ENCODE measurements around the gene ERC2.
"Not testable (repeated sequence)": the region's sequence is repeated elsewhere in the genome, so short reads cannot be mapped to it uniquely, and the experiment has no call there.

ERC2 gene

DNA sequence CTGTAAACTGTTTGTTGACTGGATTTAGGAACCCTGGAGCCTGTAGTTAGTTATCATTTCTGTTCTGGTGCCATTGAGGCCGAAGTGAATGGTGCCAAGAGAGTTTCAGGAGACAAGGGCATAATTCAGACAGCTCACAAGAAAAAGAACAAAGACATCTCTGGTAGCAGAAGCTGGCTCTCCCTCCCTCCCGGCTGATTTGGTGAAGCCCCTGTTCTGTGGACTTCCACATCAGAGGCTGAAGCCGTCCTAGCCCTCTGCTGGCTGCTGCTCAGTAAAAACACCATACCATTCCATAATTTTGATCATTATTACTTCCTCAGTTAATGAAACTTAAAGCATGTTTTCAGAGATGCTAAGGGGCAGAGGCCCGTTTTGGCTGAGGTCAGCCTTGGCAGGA lies 599.9 kb downstream of the ERC2 start:
- DNase-seq: no peak

DNA sequence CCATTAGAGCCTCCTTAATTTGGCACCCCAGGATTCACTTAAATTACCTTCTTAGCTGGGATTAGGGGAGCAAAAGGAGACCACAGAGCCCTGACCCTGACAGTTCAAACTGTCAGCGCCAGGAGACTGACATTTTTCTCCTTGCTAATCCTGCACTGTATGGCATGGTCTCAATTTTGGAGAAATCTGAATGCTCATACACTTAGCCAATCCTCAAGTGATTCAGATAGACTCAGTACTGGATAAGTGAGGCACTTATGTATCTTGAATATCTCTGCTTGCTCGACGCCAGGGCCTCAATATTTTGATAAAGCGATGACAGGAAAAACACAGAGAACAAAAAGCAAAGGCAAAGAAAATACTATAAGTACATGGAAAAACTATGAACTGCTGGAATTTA lies 605.2 kb downstream of the ERC2 start:
- no peak for DNase-seq

GRCh38 chr3:55860049-55860721 lies 608.1 kb downstream of the ERC2 start:
- no peak for DNase-seq

GRCh38 chr3:55859305-55859704 lies 609.0 kb downstream of the ERC2 start:
- DNase-seq: no peak

DNA sequence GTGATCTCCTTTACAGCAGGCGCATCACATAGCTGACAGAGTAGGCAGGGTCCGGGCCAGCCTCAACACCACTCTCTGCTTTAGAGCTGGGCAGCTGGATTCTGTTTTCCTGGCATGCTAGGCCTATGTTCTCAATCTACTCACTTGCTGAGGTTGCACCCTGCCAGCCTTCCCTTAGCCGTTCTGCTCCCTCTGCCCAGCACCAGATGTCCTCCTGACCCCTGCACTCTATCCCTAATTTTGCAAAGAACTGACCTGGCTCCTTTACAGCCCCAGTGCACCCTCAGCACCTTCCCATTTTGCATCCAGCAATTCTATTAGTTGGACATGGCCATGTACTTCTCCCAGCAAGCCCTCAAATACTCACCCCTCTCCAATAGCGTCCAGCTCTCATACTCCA lies 609.5 kb downstream of the ERC2 start:
- DNase-seq: no peak

- no peak for DNase-seq
Observed at GRCh38 chr3:55858302-55858701, 610.0 kb downstream of the ERC2 start.

DNA sequence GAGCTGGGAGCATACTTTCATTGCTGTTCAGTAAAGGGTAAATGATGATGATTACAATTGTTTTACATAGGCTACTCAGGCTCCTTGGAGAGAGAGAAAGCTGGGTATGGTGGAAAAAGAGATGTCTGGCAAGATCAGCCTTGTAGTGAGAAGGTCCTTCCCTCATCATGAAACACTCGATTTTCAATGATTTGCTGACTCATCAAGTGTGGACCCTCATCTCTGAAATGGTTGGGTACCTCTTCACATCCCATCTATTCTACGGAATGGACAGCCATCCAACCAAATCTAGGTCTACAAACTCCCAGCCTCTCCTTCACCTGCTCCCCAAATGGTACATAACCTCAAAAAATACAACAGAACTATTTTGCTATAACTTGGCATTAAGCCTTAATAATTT lies 610.6 kb downstream of the ERC2 start:
- no peak for DNase-seq

GRCh38 chr3:55855311-55855710 lies 613.0 kb downstream of the ERC2 start:
- DNase-seq: no peak

DNA sequence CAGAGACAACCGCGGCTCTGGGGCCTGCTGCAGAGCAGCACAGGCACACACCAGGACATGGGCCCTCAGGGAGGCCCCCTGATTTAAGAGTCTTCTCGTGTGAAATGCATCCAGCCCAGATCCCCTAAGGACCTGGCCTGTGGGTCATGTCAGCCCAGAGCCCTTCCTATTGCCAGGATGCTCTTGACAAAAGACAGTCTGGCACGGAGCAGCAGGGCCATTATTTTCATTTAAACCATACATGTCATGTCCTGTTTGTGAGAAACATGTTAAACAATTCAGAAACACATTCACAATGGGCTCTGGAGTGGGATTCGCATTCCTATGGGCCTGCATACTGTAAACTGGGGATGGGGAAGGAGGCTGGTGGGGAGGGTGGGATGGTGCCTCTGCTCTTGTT lies 613.8 kb downstream of the ERC2 start:
- DNase-seq: no peak

DNA sequence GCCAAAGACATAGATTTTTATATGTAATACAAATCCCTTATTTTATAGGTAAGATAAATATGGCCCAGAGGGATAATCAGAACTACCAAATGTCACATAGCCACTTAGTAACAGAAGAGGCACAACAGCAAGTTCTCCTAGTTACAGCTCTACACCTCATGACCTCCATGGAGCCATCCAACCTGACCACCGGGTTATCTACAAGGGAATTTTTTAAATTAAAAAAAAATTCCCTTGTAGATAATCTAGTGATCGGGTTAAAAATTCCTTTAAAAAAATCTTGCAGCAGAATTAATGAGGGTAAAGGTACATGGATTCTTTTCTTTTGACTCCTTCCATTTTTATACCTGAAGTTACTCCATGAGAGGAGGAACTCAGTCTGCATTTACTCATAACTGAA lies 615.9 kb downstream of the ERC2 start:
- DNase-seq: no peak

DNA sequence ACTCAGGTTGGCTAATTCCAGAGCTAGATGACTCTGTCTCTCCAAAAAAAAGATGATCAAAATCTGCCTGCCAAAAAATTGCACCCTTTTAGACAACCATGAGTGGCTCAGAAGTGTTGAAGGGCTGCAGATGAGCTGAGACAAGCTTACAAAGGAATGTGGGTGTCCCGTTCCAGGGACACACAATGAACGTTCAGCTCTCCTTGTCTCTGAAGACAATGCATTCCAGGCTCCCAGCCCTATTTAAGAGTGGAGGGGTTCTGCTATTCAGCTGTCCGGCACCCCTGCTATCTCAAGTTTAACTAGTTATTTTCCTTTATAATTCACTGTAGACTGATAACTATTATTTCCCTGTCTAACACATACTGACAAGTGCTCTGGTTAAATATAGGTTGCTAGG lies 626.1 kb downstream of the ERC2 start:
- DNase-seq: no peak

- not testable (repeated sequence) for DNase-seq
Observed at GRCh38 chr3:55831876-55832275, 636.4 kb downstream of the ERC2 start.

DNA sequence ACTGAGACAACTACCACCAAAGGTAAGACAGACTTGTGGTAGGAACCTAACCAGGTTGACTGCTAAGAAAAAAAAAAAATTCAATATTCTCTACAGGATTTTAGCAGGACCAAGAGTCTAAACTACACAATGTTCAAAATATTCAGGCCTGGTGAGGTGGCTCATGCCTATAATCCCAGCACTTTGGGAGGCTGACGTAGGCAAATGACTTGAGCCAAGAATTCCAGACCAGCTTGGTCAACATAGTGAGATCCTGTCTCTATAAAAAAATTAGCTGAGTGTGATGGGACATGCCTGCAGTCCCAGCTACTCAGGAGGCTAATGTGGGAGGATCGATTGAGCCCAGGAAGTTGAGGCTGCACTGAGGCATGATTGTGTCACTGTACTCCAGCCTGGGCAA lies 639.6 kb downstream of the ERC2 start:
- DNase-seq: no peak

DNA sequence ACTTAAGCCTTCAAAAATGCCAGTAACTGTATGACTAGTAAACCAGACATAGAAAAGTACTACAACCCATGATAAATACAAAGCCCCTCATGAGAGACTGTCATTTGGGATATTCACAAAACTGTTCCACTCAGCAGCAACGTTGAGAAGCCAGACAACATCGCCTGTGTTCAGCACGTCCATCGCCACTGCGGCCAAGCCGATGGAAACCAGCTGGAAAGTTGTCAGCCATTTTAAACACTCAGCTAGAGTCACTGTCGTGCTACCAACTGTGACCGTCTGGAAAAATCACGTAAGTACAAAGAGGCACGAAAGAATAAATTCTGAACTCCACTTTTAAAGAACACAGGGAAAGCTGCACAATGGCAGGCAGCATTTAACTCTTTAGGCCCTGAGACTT lies 640.5 kb downstream of the ERC2 start:
- no peak for DNase-seq

- no peak for DNase-seq
Observed at GRCh38 chr3:55826731-55827496, 641.4 kb downstream of the ERC2 start.

GRCh38 chr3:55826097-55826496 lies 642.2 kb downstream of the ERC2 start:
- DNase-seq: no peak

GRCh38 chr3:55824406-55824805 lies 643.9 kb downstream of the ERC2 start:
- DNase-seq: no peak

- no peak for DNase-seq
Observed at GRCh38 chr3:55823829-55824228, 644.4 kb downstream of the ERC2 start.

DNA sequence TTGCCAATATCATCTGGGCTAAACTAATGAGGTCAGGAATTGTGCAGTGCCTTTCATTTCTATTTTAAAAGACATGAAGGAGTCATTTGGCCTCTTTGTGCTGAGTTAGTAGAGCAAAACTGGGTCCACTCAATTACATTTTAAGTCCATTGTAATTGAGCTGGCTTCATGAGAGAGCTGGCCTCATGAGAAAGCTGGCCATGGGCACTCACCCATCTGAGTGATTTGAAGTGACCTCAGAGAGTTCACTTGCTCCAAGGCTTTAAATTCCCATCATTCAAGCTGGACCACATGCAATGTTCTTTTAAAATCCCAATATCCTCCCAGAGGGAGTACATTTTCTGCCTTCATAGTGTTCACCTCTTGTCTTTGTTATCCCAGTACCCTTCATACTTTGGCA lies 645.3 kb downstream of the ERC2 start:
- no peak for DNase-seq

GRCh38 chr3:55819005-55819404 lies 649.3 kb downstream of the ERC2 start:
- no peak for DNase-seq

- DNase-seq: no peak
Observed at GRCh38 chr3:55818485-55818884, 649.8 kb downstream of the ERC2 start.

DNA sequence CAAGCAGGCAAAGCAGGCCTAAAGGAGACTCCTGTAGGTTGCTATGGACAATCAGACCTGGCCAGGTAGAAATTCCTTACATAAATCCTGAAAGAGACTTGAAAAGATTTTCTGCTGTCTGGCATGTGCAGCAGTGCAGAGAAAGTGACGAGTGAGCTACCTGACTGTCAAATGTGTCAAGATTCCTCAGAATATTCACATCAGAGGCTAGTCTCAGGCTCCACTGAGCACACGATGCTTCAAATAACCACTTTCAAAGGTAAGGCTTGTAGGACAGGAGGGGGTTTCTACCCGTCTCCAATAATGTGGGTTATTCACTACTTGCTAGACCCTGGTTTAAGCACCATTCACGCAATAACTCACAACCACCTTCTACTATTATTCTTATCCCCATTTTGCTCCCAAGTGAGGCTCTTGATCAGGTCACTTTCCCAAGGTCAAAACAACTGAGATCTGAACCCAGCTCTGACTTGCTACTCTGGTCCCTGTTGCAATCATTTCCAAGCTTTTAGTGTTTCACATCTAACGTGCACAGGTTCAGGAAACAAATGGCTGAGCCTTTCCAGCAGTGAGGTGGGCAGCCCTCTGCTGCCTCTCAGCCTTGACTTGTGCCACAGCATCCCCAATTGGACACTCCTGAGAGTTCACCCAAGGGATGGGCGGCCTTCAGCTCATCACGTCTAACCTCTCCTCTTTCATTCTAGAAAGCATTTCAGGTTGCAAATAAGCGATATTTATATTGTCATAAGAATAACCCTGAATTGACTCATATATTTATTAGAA lies 651.3 kb downstream of the ERC2 start:
- no peak for DNase-seq

DNA sequence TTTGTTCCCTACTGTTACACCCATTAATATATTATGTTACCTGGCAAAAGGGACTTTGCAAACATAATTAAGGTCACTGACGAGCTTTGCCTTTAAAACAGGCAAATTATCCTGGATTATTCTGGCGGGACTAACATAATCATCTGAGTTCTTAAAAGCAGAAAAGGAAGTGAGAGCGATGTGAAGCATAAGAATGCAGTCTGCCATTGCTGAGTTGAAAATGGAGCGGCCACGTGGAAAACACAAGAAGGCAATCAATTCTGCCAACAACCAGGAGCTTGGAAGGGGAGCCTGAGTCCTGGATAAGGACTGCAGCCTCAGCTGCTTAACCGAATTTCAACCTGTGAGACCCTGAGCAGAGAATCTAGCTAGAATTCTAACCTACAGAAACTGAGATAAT lies 653.0 kb downstream of the ERC2 start:
- DNase-seq: no peak
